BE2C (cell line): ENCODE measurements around the gene FANCC.

Experiments
- DNase-seq: peaks from one replicate; pipeline ENCODE4 v3.0.0-alpha.2; 2020
- H3K27me3 ChIP-seq: fragments of 250-450 bp; sonication (Bioruptor Pico); 2 replicates; pipeline ENCODE4 v1.5.1; 2020; ENCODE audit warnings: mild to moderate bottlenecking
- H3K36me3 ChIP-seq: fragments of 250-450 bp; sonication (Bioruptor Pico); 2 replicates; pipeline ENCODE4 v1.5.1; 2020; ENCODE audit warnings: mild to moderate bottlenecking
- H3K4me1 ChIP-seq: fragments of 250-450 bp; sonication (Bioruptor Pico); 2 replicates; pipeline ENCODE4 v1.5.1; 2020
- H3K4me3 ChIP-seq: 2 replicates; pipeline ENCODE4 v1.5.1; 2011; ENCODE audit warnings: low read depth, low read length
- H3K9me3 ChIP-seq: fragments of 250-450 bp; sonication (Bioruptor Pico); 2 replicates; pipeline ENCODE4 v1.5.1; 2020
- CTCF ChIP-seq: IDR thresholded peaks from 2 replicates; pipeline ENCODE4 v1.5.1; 2012; ENCODE audit warnings: mild to moderate bottlenecking, low read depth, low read length

FANCC gene

GRCh38 chr9:95095641-95096355, 221.7 kb downstream of the FANCC start:
- H3K4me1 ChIP-seq = peaks cover 54% of the 10 kb centered on the region
- DNase-seq = peak; percentile 46

GRCh38 chr9:95094002-95094401, 223.5 kb downstream of the FANCC start:
- no peaks in the 10 kb centered on the region for H3K27me3 ChIP-seq

More at GRCh38 chr9:95095641-95096355, 221.7 kb downstream of the FANCC start:
- Histone ChIP-seq H3K4me3 (no peak overlapping the region), H3K36me3 (peaks cover 56% of the 10 kb centered on the region), H3K9me3 (no peaks in the 10 kb centered on the region), H3K27me3 (no peaks in the 10 kb centered on the region)
- no peak for TF ChIP-seq CTCF

GRCh38 chr9:95093586-95093985, 223.9 kb downstream of the FANCC start:
- Histone ChIP-seq H3K36me3 (peaks cover 50% of the 10 kb centered on the region), H3K4me1 (peaks cover 58% of the 10 kb centered on the region), H3K4me3 (no peak overlapping the region), H3K9me3 (no peaks in the 10 kb centered on the region), H3K27me3 (no peaks in the 10 kb centered on the region)
- DNase-seq = no peak
- TF ChIP-seq CTCF = no peak

More at GRCh38 chr9:95094002-95094401, 223.5 kb downstream of the FANCC start:
- no peak for TF ChIP-seq CTCF
- no peak for DNase-seq
- H3K36me3 ChIP-seq = peaks cover 50% of the 10 kb centered on the region
- H3K4me1 ChIP-seq = peaks cover 58% of the 10 kb centered on the region
- no peak overlapping the region for H3K4me3 ChIP-seq
- H3K9me3 ChIP-seq = no peaks in the 10 kb centered on the region

- H3K9me3 ChIP-seq = no peaks in the 10 kb centered on the region
- no peaks in the 10 kb centered on the region for H3K27me3 ChIP-seq
- peak; percentile 56 for DNase-seq
- H3K4me3 ChIP-seq = no peak overlapping the region
- TF ChIP-seq CTCF = no peak
- peaks cover 53% of the 10 kb centered on the region for H3K4me1 ChIP-seq
- H3K36me3 ChIP-seq = peaks cover 58% of the 10 kb centered on the region
Measured at GRCh38 chr9:95092262-95093072, 225.0 kb downstream of the FANCC start.

GRCh38 chr9:95091601-95092261, 225.8 kb downstream of the FANCC start:
- Histone ChIP-seq H3K36me3 (peaks cover 60% of the 10 kb centered on the region), H3K4me3 (no peak overlapping the region), H3K4me1 (peaks cover 53% of the 10 kb centered on the region), H3K9me3 (no peaks in the 10 kb centered on the region), H3K27me3 (no peaks in the 10 kb centered on the region)
- no peak for DNase-seq
- TF ChIP-seq CTCF = no peak
